PC-9 (cell line): ENCODE data around the gene APBA1.

Experiments used
- EZH2 ChIP-seq: fragments of 200-600 bp; sonication (generic); IDR thresholded peaks from 2 replicates; pipeline ENCODE4 v1.8.0; 2017; ENCODE audit warnings: antibody characterized with exemption, low read depth
- TF ChIP-seq, protein P1 (sequence below): fragments of 200-600 bp; sonication (generic); conservative IDR thresholded peaks from 2 replicates; pipeline ENCODE4 v1.6.1; 2017; ENCODE audit warnings: mixed run types, antibody characterized with exemption, mild to moderate bottlenecking, moderate library complexity

DNA sequence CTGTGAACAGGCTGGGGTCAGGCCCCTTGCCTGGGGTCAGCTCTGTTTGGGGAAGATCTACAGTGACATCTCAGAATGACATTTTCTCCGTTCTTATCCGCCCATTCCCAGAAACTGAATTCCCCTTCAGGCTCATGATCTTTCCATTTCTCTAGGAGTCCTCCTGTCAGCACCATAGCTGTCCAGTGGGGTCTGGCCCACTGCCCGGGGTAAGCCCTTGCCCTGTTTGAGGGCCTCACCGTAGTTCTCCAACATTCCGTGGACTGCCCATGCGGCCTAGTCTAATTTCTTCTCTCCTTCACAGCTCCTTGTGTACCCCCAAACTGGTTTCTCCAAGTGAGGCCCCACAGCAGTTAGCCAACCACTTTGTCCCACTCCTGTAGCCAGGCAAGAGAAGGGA is 278.7 kb downstream of the APBA1 start:
- TF ChIP-seq EZH2 = no peak
- TF ChIP-seq, protein P1, sequence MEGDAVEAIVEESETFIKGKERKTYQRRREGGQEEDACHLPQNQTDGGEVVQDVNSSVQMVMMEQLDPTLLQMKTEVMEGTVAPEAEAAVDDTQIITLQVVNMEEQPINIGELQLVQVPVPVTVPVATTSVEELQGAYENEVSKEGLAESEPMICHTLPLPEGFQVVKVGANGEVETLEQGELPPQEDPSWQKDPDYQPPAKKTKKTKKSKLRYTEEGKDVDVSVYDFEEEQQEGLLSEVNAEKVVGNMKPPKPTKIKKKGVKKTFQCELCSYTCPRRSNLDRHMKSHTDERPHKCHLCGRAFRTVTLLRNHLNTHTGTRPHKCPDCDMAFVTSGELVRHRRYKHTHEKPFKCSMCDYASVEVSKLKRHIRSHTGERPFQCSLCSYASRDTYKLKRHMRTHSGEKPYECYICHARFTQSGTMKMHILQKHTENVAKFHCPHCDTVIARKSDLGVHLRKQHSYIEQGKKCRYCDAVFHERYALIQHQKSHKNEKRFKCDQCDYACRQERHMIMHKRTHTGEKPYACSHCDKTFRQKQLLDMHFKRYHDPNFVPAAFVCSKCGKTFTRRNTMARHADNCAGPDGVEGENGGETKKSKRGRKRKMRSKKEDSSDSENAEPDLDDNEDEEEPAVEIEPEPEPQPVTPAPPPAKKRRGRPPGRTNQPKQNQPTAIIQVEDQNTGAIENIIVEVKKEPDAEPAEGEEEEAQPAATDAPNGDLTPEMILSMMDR = no peak
